ENCODE measurements around the gene CYB5R3. TPM values are rescaled to one million over a fixed set of nuclear protein-coding genes. Genes with fewer than 3 reads are reported as not detected.
"Not testable (repeated sequence)": the region's sequence is repeated elsewhere in the genome, so short reads cannot be mapped to it uniquely, and the experiment has no call there.

The CYB5R3 gene
- total RNA-seq, 5 donors from 2014 or later (not counting 1 experiment from before 2014, with no cell fraction given): 40.8 to 58.6 (median 51.0) TPM

DNA sequence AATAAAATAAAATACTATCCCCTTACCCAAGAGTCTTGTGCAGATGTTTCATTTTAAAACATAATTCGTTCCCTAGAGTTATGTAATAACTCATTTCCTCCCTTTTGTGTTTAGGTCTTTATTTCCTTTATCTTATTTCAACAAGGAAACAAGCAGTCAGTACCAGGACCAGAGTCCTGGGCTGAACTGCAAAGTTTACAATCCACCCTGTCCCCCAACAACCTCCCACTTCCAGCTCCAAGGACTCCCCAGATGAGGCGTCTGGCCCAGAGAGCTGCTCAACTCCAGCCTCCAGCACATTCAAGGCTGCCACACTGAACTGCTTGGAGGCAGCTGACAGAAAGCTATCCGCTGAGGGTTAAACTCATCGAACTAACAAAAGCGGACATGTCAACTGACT is 39.0 kb downstream of the CYB5R3 start:
- DNase-seq (no peak), ATAC-seq (replicated peaks in 1 of 4) (no peak)
- WGBS (ENCODE audit: insufficient coverage): 92% methylated on average over 4 of the region's 5 CpGs
- POLR2A ChIA-PET: no interaction called here
- no peaks in the 10 kb centered on the region for H3K27me3 Mint-ChIP-seq
- H3K9me3 ChIP-seq: no peaks in the 10 kb centered on the region
- peaks cover 69 to 74% (median 73%) of the 10 kb centered on the region in 3 donors for H3K4me1 Mint-ChIP-seq
- peaks cover 22 to 59% of the 10 kb centered on the region in 2 experiments for H3K4me1 ChIP-seq (ENCODE audit: control insufficient read depth in 1 of 2, extremely low read depth in 1 of 2, insufficient read depth in 2 of 2, low read length in 2 of 2)
- no peak overlapping the region for H3K4me3 ChIP-seq (ENCODE audit: control insufficient read depth in 1 of 2, extremely low read depth in 1 of 2, low read length in 1 of 2)
- no peaks in the 10 kb centered on the region for H3K27me3 ChIP-seq (replicated peaks in 1 of 2; ENCODE audit: control insufficient read depth in 2 of 2, extremely low read depth in 1 of 2, insufficient read depth in 2 of 2, low read length in 1 of 2)
- H3K27ac Mint-ChIP-seq: peak overlapping the region; percentile 58 to 80
- peak overlapping the region in 2 of 3 donors; percentile 9 to 48 for H3K4me3 Mint-ChIP-seq
- no peak overlapping the region for H3K27ac ChIP-seq (ENCODE audit: low read length)
- H3K36me3 ChIP-seq (ENCODE audit: control insufficient read depth in 2 of 2, extremely low read depth in 1 of 2, insufficient read depth in 1 of 2, low read length in 1 of 2): peaks cover 5 to 33% of the 10 kb centered on the region in 2 donors
- no peaks in the 10 kb centered on the region for H3K9me3 Mint-ChIP-seq
- CTCF ChIA-PET: no interaction called here
- peaks cover 21% of the 10 kb centered on the region for H3K36me3 Mint-ChIP-seq

DNA sequence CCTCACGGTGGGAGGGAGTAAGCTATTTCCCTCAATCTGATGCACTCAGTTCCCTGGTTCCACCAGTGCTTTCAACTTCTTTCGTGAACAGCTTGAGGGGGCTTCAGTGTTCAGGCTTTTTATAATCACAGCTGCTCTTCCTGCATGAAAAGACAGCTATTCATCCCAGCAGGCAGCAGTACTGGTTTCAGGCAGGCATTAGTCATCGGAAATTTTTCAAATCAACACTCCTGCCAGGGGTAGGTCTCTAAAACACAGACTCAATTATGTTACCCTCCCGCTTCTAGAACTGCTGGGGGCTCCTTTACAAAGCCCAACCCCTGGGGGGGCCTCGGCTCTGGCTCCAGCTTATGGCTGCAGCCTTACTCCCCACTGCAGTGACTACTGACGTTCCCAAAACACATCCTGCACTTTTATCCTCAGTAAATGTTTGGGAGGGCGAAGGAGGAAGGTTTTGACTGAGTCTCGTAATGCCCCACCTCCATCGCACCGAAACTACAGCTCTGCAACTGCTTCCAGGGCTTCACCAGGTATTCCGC is 40.3 kb downstream of the CYB5R3 start:
- Histone ChIP-seq H3K27ac (ENCODE audit: low read length) (no peak overlapping the region), H3K4me1 (ENCODE audit: control insufficient read depth in 1 of 2, extremely low read depth in 1 of 2, insufficient read depth in 2 of 2, low read length in 2 of 2) (peaks cover 22 to 65% of the 10 kb centered on the region in 2 experiments), H3K4me3 (ENCODE audit: control insufficient read depth in 1 of 2, extremely low read depth in 1 of 2, low read length in 1 of 2) (no peak overlapping the region), H3K27me3 (replicated peaks in 1 of 2; ENCODE audit: control insufficient read depth in 2 of 2, extremely low read depth in 1 of 2, insufficient read depth in 2 of 2, low read length in 1 of 2) (no peaks in the 10 kb centered on the region), H3K9me3 (no peaks in the 10 kb centered on the region), H3K36me3 (ENCODE audit: control insufficient read depth in 2 of 2, extremely low read depth in 1 of 2, insufficient read depth in 1 of 2, low read length in 1 of 2) (peaks cover 5 to 42% of the 10 kb centered on the region in 2 donors)
- Mint-ChIP-seq H3K9me3 (no peaks in the 10 kb centered on the region), H3K27ac (no peak overlapping the region), H3K4me3 (peak overlapping the region in 1 of 3 donors; percentile 27), H3K4me1 (peaks cover 69 to 76% (median 76%) of the 10 kb centered on the region in 3 donors), H3K27me3 (no peaks in the 10 kb centered on the region), H3K36me3 (peaks cover 21% of the 10 kb centered on the region)
- no peak for ATAC-seq (replicated peaks in 1 of 4)
- WGBS (ENCODE audit: insufficient coverage): 64% methylated on average over 3 of the region's 11 CpGs
- POLR2A ChIA-PET: interaction anchor here in 1 of 2 donors (1.4 kb wide), 1 partner anchor 20 kb away, joined by 3 read pairs; no protein-coding TSS in a partner anchor
- CTCF ChIA-PET: no interaction called here
- no peak for DNase-seq

DNA sequence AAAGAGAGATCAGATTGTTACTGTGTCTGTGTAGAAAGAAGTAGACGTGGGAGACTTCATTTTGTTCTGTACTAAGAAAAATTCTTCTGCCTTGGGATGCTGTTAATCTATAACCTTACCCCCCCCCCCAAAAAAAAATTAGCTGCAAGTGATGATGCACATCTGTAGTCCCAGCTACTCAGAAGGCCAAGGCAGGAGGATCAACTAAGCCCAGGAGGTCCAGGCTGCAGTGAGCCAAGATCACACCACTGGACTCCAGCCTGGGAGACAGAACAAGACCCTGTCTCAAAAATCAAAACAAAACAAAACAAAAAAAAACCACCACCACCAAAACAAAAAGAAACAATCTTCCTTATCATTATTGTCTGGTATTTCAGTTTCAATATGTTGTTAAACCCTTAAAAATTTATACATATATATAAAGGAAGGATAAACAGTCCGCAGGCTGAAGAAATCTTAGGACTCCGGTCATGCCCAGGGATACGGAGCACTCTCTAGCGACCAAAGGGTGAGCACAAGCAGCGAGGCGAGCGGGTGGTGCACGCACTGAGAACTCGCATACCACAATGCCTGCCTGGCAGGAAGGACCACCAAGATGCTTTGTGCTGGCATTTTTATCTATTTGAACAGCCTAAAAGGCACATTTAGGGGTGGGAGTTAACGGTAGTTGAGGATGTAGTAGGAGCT is 40.9 kb downstream of the CYB5R3 start:
- peaks cover 19 to 60% of the 10 kb centered on the region in 2 experiments for H3K4me1 ChIP-seq (ENCODE audit: control insufficient read depth in 1 of 2, extremely low read depth in 1 of 2, insufficient read depth in 2 of 2, low read length in 2 of 2)
- H3K27me3 ChIP-seq (replicated peaks in 1 of 2; ENCODE audit: control insufficient read depth in 2 of 2, extremely low read depth in 1 of 2, insufficient read depth in 2 of 2, low read length in 1 of 2): no peaks in the 10 kb centered on the region
- H3K4me3 ChIP-seq (ENCODE audit: control insufficient read depth in 1 of 2, extremely low read depth in 1 of 2, low read length in 1 of 2): no peak overlapping the region
- Mint-ChIP-seq H3K4me3 (no peak overlapping the region), H3K4me1 (peaks cover 69 to 74% (median 74%) of the 10 kb centered on the region in 3 donors), H3K9me3 (no peaks in the 10 kb centered on the region), H3K27me3 (no peaks in the 10 kb centered on the region), H3K36me3 (peaks cover 21% of the 10 kb centered on the region), H3K27ac (no peak overlapping the region)
- H3K36me3 ChIP-seq (ENCODE audit: control insufficient read depth in 2 of 2, extremely low read depth in 1 of 2, insufficient read depth in 1 of 2, low read length in 1 of 2): peaks cover 5 to 44% of the 10 kb centered on the region in 2 donors
- WGBS (ENCODE audit: insufficient coverage): 98% methylated on average over 9 of the region's 11 CpGs
- H3K9me3 ChIP-seq: no peaks in the 10 kb centered on the region
- POLR2A ChIA-PET: interaction anchor here in 1 of 2 donors (1.4 kb wide), 1 partner anchor 19 kb away, joined by 3 read pairs; no protein-coding TSS in a partner anchor
- no peak for DNase-seq
- no peak for ATAC-seq (replicated peaks in 1 of 4)
- CTCF ChIA-PET: no interaction called here
- no peak overlapping the region for H3K27ac ChIP-seq (ENCODE audit: low read length)

DNA sequence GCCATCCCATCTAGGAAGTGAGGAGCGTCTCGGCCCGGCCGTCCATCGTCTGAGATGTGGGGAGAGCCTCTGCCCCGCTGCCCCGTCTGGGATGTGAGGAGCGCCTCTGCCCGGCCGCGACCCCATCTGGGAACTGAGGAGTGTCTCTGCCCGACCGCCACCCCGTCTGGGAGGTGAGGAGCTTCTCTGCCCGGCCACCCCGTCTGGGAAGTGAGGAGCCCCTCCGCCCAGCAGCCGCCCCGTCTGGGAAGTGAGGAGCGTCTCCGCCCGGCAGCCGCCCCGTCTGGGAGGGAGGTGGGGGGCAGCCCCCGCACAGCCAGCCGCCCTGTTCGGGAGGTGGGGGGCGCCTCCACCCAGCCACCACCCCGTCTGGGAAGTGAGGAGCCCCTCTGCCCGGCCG is 41.6 kb downstream of the CYB5R3 start:
- DNase-seq; H3K27ac Mint-ChIP-seq; H3K9me3 ChIP-seq; POLR2A ChIA-PET; H3K27me3 ChIP-seq (replicated peaks in 1 of 2; ENCODE audit: control insufficient read depth in 2 of 2, extremely low read depth in 1 of 2, insufficient read depth in 2 of 2, low read length in 1 of 2); H3K27ac ChIP-seq (ENCODE audit: low read length); CTCF ChIA-PET; H3K27me3 Mint-ChIP-seq; ATAC-seq (replicated peaks in 1 of 4); H3K4me3 Mint-ChIP-seq; H3K9me3 Mint-ChIP-seq; H3K4me3 ChIP-seq (ENCODE audit: control insufficient read depth in 1 of 2, extremely low read depth in 1 of 2, low read length in 1 of 2): not testable (repeated sequence)
- H3K4me1 Mint-ChIP-seq: peaks cover 69 to 73% (median 71%) of the 10 kb centered on the region in 3 donors
- H3K4me1 ChIP-seq (ENCODE audit: control insufficient read depth in 1 of 2, extremely low read depth in 1 of 2, insufficient read depth in 2 of 2, low read length in 2 of 2): peaks cover 12 to 54% of the 10 kb centered on the region in 2 experiments
- H3K36me3 Mint-ChIP-seq: peaks cover 21% of the 10 kb centered on the region
- peaks cover 8 to 51% of the 10 kb centered on the region in 2 donors for H3K36me3 ChIP-seq (ENCODE audit: control insufficient read depth in 2 of 2, extremely low read depth in 1 of 2, insufficient read depth in 1 of 2, low read length in 1 of 2)
- 88% methylated on average over 15 of the region's 31 CpGs for WGBS (ENCODE audit: insufficient coverage)

GRCh38 chr22:42604403-42604802 is 44.8 kb downstream of the CYB5R3 start:
- Histone ChIP-seq H3K27ac (ENCODE audit: low read length) (no peak overlapping the region), H3K4me3 (ENCODE audit: control insufficient read depth in 1 of 2, extremely low read depth in 1 of 2, low read length in 1 of 2) (no peak overlapping the region), H3K27me3 (replicated peaks in 1 of 2; ENCODE audit: control insufficient read depth in 2 of 2, extremely low read depth in 1 of 2, insufficient read depth in 2 of 2, low read length in 1 of 2) (no peaks in the 10 kb centered on the region), H3K9me3 (no peaks in the 10 kb centered on the region), H3K36me3 (ENCODE audit: control insufficient read depth in 2 of 2, extremely low read depth in 1 of 2, insufficient read depth in 1 of 2, low read length in 1 of 2) (peaks cover 16 to 65% of the 10 kb centered on the region in 2 donors), H3K4me1 (ENCODE audit: control insufficient read depth in 1 of 2, extremely low read depth in 1 of 2, insufficient read depth in 2 of 2, low read length in 2 of 2) (peaks cover 2 to 23% of the 10 kb centered on the region in 2 experiments)
- no peaks in the 10 kb centered on the region for H3K27me3 Mint-ChIP-seq
- POLR2A ChIA-PET: interaction anchor here in 1 of 2 donors (0.9 kb wide), 1 partner anchor 20 kb away, joined by 3 read pairs; no protein-coding TSS in a partner anchor
- DNase-seq (no peak), ATAC-seq (replicated peaks in 1 of 4) (no peak)
- 80% methylated on average over 1 of the region's 3 CpGs for WGBS (ENCODE audit: insufficient coverage)
- no peak overlapping the region for H3K4me3 Mint-ChIP-seq
- H3K4me1 Mint-ChIP-seq: peaks cover 44 to 57% (median 48%) of the 10 kb centered on the region in 3 donors
- CTCF ChIA-PET: no interaction called here
- no peak overlapping the region for H3K27ac Mint-ChIP-seq
- H3K9me3 Mint-ChIP-seq: no peaks in the 10 kb centered on the region
- H3K36me3 Mint-ChIP-seq: peaks cover 29% of the 10 kb centered on the region

- H3K9me3 Mint-ChIP-seq: no peaks in the 10 kb centered on the region
- no peaks in the 10 kb centered on the region for H3K27me3 Mint-ChIP-seq
- H3K4me1 ChIP-seq (ENCODE audit: control insufficient read depth in 1 of 2, extremely low read depth in 1 of 2, insufficient read depth in 2 of 2, low read length in 2 of 2): peaks cover 0 to 15% of the 10 kb centered on the region in 2 experiments
- H3K27ac ChIP-seq (ENCODE audit: low read length): no peak overlapping the region
- no peaks in the 10 kb centered on the region for H3K27me3 ChIP-seq (replicated peaks in 1 of 2; ENCODE audit: control insufficient read depth in 2 of 2, extremely low read depth in 1 of 2, insufficient read depth in 2 of 2, low read length in 1 of 2)
- no peak overlapping the region for H3K4me3 Mint-ChIP-seq
- H3K27ac Mint-ChIP-seq: no peak overlapping the region
- peaks cover 34 to 53% (median 39%) of the 10 kb centered on the region in 3 donors for H3K4me1 Mint-ChIP-seq
- peaks cover 35% of the 10 kb centered on the region for H3K36me3 Mint-ChIP-seq
- POLR2A ChIA-PET: no interaction called here
- DNase-seq (no peak), ATAC-seq (replicated peaks in 1 of 4) (no peak)
- peaks cover 16 to 65% of the 10 kb centered on the region in 2 donors for H3K36me3 ChIP-seq (ENCODE audit: control insufficient read depth in 2 of 2, extremely low read depth in 1 of 2, insufficient read depth in 1 of 2, low read length in 1 of 2)
- CTCF ChIA-PET: no interaction called here
- no peak overlapping the region for H3K4me3 ChIP-seq (ENCODE audit: control insufficient read depth in 1 of 2, extremely low read depth in 1 of 2, low read length in 1 of 2)
- H3K9me3 ChIP-seq: no peaks in the 10 kb centered on the region
- WGBS (ENCODE audit: insufficient coverage): no CpG with 5 or more reads among the region's 2 CpGs
Measured at GRCh38 chr22:42603427-42603826, 45.8 kb downstream of the CYB5R3 start.
